OCI-LY3 (cell line): ENCODE data around the gene HSD17B2.

ENCODE experiments used
- CTCF ChIP-seq: fragments of 200-600, 300-600 bp; sonication (generic); IDR thresholded peaks from 2 replicates; pipeline ENCODE4 v1.5.1; 2014; ENCODE audit warnings: antibody characterized with exemption, low read length, low read depth
- EZH2phosphoT487 ChIP-seq: fragments of 200-600 bp; shearing (Covaris generic); IDR thresholded peaks from 2 replicates; pipeline ENCODE4 v1.6.1; 2018; ENCODE audit warnings: antibody characterized with exemption, mixed run types, low read depth

DNA sequence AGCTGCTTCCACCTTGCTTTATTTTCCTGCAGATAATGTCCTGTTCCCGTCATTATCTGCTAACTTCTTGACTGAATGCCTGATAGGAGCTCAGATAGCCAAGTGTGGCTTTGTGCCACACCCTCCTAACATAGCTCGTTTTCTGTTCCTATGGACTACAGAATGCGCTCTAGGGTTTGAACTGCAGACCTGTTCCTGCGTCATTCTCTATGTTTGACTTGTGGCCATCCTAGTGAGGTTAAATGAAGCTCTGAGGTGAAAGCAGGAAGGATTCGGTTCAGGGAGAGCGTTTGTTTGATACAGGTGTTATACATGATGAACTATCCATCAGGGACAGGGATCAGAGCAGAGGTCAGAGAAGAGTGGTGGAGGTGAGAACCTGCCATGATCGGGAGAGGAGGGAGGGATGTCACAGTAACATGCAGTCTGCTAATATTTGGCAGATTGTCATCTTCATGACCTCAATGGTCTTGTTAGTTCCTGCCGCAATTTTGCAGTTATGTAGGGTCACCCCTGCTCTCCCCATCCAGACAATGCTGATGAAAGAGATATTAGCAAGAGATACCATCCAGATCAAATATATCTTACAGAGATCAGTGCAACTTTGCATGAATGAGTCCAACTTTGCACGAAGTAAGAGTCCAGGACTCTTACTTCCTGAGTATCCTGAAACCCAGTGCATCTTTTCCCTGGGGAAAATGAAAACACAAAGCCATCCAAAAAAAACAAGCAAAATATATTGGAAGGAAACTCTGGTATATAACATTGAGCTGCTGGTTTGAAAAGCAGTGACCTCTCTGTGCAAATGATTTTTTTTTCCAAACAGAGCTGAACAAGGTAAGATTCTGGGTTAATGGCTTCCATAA is 102.1 kb downstream of the HSD17B2 start:
- TF ChIP-seq CTCF (no peak), EZH2phosphoT487 (no peak)
